KBM-7 (cell line): Measurements from ENCODE around the gene SLC4A4.

Experiments used
- DNase-seq: peaks from one replicate; pipeline ENCODE4 v3.0.0-alpha.2; 2015
- in situ Hi-C: fragments of 300-500 bp; cut with MboI; formaldehyde crosslinking; loops from 2 replicates; pipeline ENCODE4 v1.14.3; 2020; ENCODE audit warnings: low sequenced_read_pairs, low pct_unique_long_range_greater_than_20kb, mixed read lengths

SLC4A4 gene

DNA sequence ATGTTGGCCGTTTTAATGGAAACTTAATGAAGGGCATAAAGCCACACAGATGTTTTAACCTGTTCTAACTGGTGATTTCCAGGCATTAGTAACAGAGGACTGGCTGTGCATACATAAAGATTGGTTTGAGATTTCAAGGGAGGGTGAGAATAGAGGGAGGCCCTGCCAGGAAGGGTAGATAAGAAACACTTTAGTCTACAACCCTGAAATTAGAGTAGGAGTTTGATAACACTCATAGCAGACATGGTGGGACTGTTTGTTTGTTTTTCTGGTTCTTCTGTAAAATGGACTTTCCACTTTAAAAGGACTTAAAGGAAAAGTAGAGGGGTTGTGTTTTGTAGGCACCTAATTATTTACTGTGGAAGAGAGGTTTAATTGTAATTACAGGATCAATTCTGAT is 16.2 kb downstream of the SLC4A4 start:
- no peak for DNase-seq
- in situ Hi-C loops, result no loop called here

DNA sequence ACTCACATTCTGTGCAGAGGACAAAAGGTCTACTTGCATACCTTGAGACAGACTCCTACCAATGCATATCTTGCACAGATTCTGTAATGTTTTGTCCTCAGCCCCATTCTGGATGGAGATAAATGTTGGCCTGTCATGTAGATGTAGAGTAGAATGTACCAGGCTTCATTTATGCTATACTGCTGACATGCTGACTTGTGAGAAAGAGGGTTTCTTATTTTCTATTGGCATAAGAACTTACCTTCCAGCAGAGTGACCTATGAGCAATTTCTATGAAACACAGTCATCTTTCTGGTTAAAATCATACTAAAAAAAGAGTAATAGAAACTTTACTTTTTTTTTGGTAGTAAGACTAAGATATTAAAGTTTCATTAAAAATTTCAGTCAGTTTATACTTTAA is 17.2 kb downstream of the SLC4A4 start:
- in situ Hi-C loops, result no loop called here
- no peak for DNase-seq

DNA sequence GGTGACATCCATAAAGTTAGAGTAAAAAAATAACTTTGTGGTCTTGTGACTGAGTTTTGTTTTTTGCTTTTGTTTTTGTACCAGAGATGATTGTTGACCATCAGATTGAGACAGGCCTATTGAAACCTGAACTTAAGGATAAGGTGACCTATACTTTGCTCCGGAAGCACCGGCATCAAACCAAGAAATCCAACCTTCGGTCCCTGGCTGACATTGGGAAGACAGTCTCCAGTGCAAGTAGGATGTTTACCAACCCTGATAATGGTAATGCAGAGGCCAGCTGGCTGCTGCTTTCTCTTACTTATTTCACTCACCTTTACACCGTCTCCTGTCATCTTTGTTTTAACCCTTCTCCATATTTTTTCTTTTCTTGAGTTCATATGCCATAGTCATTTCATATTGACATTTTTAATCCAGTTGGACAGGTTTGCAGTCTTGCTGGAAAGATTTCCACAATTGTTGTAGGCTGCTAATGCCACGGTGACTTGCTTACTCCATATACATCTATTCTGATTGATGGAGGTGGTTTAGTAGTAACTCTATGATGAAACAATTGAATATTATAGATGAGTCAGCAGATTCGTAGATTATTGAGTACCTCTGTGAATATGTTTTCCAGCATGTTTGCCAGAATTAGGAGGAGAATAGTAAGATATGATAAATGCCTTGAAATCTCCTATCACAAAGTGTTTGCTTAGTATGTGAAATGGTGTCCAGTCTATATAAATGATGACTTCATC is 18.3 kb downstream of the SLC4A4 start:
- no peak for DNase-seq
- in situ Hi-C loops, result no loop called here

DNA sequence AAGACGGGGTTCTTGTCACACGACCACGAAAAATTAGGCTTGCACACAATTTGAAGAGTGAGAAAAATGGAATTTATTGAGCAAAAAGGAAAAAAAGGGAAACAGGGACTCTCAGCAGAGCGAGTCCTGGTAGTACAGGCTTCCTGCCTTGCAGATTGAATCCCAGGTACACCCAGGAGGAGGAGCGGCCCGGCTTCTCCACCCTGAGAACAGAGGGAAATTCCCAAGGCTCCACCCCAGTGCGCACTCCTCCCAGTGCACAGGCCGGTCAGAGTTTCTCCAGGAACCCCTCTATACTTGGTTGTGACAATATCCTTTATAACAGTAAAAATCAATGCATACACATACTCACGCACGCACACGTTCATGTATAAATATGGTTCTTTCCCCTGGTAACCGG is 22.0 kb downstream of the SLC4A4 start:
- in situ Hi-C loops, result no loop called here
- no peak for DNase-seq

DNA sequence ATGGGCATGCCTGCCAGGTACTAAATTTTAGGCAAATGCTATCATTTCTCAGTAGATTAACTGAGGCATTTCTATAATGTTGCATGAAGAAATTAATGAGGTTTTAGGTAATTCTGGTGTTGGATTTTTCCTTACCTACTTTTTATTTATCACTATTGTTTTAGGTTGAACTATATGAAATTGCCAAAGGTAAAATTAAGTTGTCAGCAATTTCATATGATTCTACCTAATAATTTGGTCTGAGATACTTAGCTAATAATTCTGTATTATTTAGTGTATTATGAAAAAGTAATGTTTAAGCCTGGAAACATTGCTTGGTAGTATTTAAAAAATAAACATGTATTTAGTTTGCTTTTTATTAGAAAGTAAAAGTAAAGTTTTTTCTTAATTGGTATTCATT is 22.7 kb downstream of the SLC4A4 start:
- DNase-seq, result no peak
- in situ Hi-C loops, result no loop called here

DNA sequence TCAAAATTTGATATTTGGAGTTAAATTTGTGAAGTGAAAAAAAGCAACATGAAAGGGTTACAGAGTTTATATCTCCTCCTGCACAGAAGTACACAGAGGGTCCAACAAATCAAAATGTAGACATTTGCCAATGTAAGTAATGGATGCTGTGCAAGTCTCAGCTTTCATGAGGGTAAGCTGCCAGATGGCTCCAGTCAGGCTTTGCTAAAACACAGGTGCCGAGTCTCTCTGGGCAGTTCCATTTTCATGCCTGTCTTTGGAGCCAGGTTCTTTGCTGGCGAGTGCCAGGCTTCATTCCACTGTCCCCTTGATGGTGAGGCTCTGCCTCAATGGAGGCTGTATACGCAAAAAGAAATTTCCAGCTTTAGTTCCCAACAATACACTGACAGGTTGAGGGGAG is 27.9 kb downstream of the SLC4A4 start:
- DNase-seq, result no peak
- in situ Hi-C loops, result no loop called here

DNA sequence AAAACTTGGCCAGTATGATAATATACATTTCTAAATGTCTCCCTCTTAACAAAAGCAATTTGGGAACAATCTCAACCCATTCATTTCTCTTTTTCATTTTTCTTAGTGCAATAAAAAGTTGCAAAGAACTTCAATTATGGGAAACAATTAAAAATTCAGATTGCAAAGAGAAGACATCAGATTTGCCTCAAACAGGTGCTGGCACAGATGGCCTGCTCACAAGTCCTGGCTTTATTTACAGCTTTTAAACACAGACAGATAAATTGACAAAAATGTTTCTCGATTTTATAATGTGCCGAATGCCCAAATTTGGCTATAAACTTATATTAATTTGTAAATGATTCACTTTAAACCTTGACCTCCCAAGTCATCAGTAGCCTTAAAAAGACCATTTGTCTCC is 28.7 kb downstream of the SLC4A4 start:
- in situ Hi-C loops, result no loop called here
- DNase-seq, result no peak

DNA sequence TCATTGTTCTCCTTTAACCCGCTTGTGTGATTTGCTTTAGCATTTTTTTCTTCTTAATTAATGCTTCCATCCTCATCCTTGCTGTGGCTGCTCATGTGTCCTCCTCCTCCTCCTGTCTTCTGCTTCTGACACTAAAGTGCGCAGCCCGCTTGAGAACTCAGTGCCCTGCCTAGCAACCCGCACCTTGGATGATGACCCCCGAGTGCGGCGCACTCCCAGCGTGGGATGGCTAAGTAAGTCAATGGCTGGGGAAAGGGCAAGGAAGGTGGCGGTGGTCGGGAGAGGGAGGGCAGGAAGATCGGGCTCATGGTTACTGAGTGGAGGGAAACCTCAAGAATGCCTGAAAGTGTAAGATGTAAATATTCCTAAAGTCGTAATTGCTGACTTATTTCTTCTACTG is 30.1 kb downstream of the SLC4A4 start:
- no peak for DNase-seq
- in situ Hi-C loops, result no loop called here

DNA sequence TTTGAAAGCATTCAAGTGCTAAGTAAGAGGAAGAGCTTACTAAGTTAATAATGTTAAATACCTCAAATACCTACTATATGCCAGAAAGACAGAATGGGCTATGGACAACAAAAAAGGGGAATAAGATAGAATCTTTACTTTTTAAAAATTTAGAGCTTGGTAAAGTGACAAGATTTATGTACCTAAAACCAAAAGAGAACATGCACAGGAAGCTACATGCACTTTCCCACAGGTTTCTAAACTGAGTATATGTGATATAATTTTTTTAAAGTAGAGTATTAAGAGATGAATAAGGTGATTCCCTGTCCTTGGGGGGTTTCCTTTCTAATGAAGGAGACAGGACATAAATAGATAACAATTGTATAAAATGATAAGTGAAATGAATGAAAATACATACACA is 30.7 kb downstream of the SLC4A4 start:
- no peak for DNase-seq
- in situ Hi-C loops, result no loop called here

DNA sequence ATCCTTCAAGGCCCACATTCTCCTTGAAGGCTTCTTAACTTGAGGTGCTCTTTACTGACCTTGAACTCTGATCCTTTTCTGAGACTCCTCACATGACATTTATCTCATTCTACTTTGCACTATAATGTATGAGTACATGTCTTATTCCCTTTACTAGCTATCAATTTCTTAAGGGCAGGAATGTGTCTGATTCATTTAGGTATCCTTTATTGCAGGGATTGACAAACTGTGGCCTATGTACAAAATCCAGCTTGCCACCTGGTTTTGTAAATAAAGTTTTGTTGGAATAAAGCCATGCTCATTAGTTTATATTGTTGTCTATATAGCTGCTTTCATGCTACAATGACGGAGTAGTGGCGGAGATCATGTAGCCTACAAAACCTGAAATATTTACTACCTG is 36.7 kb downstream of the SLC4A4 start:
- in situ Hi-C loops, result no loop called here
- no peak for DNase-seq

DNA sequence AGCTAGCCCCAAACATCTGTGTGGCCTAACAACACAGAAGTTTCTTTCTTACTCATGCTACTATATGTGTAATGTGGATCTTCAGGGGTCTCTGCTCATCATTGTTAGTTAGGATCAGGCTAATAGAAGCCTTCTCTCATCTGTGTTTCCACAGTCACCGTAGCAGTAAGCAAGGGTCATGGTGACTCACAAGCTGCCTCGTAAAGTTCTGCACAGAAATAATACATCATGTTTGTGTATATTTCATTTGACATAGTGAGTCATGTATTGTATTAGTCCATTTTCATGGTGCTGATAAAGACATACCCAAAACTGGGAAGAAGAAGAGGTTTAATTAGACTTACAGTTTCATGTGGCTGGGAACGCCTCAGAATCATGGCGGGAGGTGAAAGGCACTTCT is 38.7 kb downstream of the SLC4A4 start:
- in situ Hi-C loops, result no loop called here
- DNase-seq, result no peak

DNA sequence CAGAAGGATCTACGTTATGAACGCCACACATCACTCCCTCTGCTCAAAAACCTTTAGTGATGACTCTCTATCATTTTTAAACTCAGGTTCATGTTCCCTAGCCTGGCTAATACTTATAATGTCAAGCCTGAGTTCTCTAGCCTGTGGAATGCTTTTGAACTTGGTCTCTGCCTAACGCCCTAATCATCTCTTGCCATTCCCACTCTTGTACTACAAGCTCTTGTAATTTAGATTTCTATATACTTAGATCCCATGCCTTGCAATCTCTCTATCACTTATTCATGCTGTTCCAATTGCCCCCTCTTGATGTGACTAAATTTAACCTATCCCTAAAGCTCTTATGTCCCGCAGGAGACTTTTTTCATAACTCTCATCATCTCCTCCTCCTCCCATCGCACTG is 40.3 kb downstream of the SLC4A4 start:
- no peak for DNase-seq
- in situ Hi-C loops, result no loop called here

DNA sequence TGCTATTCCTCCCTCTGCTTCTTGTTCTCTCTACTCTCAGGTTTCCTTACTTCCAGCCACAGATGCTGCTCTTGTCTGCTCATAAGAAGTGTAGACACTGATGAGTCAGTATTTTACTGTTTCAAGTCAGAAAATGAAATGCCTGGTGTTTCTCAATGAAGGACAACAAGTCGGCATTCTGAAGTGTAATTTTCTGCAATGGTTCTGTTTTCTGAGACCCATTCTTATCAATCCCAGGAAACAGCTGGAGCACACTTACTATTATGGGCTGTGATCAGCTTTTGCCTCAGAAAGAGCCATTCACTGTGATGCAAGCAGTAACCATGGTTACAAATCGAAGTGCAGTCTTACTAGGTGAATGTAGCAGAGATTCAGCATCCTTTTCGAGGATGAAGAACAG is 42.0 kb downstream of the SLC4A4 start:
- in situ Hi-C loops, result no loop called here
- DNase-seq, result no peak

DNA sequence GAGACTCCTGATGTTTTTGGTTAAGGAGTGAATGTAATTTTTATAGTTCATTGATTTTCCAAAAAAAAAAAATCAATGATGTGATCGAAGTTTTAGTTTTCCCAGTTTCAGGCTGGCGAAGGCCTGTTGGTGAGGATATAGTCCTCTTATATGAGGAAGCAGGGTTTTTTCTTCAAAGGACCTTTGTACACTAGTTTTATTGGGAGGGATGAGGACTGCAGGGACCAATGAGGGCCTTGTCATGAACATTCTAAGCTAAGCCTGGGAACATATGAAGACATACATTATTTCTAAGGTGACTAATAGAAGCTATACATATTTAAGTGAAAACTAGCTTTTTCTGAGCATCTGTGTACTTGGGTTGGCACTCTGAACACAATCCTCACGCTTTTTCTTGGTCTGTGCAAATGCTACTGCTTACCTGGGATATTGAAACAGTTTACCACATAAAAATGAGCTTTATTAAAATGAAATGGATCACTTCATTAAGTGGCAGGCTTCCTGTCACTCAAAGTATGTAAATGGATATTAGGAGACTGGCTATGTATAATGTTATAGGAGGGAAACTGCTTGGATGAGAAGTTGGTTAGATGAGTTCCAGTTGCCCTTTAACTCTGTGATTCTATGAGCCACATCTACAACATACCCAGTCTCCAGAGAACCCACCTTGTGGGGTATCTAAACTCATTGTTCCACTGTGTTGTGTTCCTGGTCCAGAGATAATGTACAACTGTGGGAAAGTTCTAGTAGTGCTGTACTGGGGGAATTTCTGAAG is 43.5 kb downstream of the SLC4A4 start:
- in situ Hi-C loops, result no loop called here

DNA sequence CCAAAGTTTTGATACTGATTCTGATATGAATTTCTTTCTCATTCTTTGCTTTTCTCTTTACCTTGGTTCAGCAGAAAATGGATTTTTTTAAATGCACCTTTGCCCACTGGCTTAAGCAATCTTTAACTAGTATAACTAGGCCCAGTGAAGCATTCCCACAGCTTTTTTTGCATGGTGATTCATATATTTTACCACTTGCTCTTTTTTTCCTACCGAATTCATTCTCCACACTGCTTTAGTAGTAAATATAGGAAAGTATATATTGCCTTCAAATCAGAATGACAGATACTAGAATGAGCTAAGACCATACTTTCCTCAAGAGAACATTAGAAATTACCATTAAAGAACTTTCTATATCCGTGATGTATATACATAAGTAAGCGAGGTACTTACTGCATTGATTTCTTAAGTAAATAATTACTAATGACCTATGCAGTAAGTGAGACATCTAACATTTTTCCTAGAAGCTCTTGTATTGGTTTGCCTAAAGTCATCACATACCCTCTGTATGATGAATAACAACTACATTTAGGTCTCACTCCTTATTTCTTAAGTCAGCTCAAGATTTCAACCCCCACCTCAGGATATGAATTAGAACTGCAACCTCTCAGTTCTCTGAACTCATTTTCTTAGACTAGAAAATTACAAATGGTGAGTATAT is 44.2 kb downstream of the SLC4A4 start:
- DNase-seq, result no peak
- in situ Hi-C loops, result no loop called here

More for the DNA sequence above, 43.5 kb downstream of the SLC4A4 start:
- no peak for DNase-seq

DNA sequence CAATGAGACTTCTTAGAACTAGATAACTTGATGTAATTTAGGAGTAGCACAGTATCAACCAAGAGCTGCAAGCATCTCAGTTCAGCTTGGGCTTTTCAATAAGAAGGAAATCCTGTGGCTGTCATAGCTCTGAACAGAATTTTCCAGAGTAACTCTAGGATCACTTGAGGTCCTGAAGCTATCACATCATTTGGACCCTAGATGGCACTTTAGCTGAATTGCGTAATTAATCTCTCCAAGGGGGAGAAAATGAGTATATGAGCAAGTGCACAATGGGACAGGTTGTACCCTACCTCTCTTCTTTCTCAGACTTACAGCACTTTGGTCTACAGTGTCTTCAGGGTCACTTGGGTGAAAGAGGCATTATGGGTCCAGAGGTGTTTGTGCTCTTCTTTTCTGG is 45.2 kb downstream of the SLC4A4 start:
- in situ Hi-C loops, result no loop called here
- no peak for DNase-seq

DNA sequence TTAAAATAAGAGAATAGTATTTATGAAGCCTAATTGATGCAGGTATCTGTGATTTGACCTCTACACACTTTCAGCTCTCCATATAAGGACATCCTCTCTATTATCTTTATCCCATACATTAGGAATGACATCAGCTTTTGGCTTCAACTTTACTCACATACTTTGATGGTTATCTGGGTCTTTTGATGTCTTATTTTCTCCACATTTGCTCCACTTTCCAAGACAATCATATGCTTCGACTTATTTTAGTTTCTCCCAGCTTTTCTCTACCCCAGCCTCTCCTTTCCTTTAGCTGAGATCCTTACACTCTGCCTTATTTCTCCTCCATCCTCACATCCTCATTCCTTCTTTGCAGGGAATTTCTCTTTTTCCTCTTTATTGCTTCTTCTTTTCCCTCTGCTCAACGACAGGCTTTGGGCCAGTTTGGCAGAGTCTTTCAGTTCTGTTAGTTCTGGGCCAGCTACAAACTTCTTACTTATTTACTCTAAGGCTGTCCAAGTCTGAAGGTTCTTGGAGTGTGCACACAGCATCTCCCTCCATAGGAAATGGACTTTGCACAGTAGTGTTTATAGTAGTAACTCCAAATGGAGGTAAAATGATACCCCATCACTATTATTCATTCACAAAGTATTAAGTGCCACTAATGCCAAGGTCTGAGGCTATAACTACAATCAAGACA is 50.5 kb downstream of the SLC4A4 start:
- DNase-seq, result no peak
- in situ Hi-C loops, result no loop called here

DNA sequence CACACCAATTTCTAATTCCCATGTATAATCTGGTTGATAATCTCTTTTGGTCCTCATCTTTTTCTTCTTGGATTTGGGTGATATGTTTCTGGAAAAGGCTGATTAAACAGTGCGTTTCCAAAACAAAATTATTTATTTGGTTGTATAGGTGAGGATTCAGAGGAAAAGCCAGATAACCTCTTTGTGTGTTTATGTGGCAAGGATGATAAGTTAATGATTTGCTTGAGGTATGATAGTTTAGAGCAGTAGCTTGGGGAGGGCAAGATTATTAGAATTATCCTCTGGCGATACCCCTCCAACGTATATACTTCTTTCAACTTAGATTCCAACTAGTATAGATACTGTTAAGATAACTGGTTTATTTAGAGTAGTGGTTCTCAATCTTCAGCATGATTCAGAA is 53.3 kb downstream of the SLC4A4 start:
- in situ Hi-C loops, result no loop called here

DNA sequence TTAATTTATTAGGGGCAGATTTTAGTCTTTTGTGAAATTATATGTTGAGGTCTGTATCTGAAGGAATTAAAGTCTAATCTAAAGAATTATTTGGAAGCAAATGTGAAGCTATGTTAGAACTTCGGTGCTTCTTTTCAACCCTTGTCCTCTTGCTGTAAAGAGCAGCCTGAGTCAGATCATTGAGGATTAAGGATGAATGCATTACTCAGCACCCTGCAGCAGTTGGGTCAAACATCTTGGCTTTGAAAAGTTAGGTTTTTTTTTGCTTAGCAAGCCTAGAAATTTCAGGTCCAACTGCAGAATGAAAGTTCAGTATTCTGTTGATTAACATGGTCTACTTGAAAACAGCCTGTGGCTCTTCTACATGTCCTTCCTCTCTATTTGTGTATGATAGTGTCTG is 57.6 kb downstream of the SLC4A4 start:
- no peak for DNase-seq
- in situ Hi-C loops, result no loop called here

More for the DNA sequence above, 53.3 kb downstream of the SLC4A4 start:
- DNase-seq, result no peak

DNA sequence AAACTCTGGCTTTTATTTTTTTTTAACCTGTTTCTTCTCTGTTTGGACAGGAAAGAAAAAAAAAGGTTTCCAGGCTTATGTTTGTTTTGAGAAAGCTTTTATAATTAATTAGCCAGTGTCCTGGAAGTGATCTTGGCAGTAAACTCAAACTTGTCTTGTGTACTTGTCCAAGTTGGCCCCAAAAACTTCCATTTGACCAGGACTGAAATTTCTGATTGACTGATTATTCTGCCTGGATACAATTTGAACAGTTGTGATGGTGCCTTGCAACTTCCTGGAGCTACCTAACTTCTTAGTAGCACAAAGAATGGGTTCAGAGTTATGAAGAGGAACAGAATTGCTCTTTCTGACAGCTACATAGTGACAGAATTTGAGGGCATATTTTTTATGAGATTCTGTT is 62.0 kb downstream of the SLC4A4 start:
- no peak for DNase-seq
- in situ Hi-C loops, result no loop called here
